ENCODE results near the gene CCL17. TPM values are rescaled to one million over a fixed set of nuclear protein-coding genes. Genes with fewer than 3 reads are reported as not detected.

CCL17 gene
- not detected in 2 replicates for total RNA-seq

DNA sequence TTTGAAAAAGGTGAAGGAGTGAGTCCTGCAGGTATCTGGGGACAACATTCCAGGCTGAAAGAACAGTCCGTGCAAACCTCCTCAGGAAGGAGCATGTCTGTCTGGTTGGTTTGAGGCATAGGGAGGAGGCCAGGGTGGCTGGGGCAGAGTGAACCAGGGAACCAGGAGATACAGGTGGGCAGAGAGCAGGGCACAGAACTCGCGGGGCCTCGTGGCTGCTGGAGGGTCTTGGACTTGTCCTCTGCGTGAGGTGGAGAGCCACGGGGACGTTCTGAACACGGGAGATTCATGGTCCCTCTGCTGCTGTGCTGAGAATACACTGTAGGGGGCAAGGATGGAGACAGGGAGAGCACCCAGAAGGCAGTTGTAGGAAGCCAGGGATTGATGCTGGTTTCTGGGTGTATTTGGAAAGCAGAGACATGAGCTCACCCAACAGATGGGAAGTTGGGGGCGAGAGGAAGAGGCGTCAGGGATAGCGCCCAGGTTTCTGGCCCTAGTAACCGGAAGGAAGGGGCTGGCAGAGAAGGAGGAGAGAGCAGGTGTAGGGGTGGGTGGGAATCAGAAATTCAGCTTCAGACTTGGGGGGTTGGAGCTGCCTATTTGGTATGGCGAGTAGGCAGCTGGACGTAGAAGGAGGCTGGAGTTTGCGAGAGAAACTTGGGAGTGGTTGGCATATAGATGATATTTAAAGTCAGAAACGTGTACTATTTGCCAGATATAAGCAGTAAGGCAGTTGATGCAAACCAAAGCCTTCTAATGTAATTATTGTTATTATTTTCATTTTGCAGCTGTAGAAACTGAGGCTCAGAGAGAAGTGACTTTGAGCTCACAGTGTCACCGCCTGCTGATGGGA, at the start of gene CCL17:
CCL17 (plus strand) TSS at position 803 of the 853 bp plus-strand sequence. CDS start 9,166 bp downstream, outside the sequence.

DNA sequence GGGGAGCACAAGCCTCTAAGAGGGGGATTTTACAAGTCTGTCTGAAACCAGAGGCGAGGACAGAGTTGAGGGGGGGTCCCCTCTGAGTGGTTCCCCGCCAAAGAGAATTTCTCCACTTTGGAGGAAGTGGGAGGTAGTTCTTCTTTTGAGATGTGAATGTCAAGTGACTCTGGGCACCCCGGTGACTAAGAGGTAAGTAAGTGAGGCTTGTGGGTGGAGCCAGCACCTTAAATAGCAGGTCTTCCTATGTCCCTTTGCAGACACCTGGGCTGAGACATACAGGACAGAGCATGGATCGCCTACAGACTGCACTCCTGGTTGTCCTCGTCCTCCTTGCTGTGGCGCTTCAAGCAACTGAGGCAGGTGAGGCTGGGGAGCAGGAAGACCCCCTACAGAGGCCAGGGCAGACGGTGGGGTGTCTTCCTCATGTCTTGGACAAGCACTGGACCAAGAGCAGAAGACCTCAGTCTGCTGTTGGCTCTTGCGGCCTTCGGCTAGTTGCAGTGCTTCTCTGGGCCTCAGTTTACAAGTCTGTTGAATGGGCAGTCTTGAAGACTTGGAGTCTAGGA, 46.0 kb upstream of the CCL17 start, which contains the start of gene CCL22:
CCL22 (plus strand) TSS at position 257 of the 569 bp plus-strand sequence; CDS start at position 291, 34 bp downstream.

DNA sequence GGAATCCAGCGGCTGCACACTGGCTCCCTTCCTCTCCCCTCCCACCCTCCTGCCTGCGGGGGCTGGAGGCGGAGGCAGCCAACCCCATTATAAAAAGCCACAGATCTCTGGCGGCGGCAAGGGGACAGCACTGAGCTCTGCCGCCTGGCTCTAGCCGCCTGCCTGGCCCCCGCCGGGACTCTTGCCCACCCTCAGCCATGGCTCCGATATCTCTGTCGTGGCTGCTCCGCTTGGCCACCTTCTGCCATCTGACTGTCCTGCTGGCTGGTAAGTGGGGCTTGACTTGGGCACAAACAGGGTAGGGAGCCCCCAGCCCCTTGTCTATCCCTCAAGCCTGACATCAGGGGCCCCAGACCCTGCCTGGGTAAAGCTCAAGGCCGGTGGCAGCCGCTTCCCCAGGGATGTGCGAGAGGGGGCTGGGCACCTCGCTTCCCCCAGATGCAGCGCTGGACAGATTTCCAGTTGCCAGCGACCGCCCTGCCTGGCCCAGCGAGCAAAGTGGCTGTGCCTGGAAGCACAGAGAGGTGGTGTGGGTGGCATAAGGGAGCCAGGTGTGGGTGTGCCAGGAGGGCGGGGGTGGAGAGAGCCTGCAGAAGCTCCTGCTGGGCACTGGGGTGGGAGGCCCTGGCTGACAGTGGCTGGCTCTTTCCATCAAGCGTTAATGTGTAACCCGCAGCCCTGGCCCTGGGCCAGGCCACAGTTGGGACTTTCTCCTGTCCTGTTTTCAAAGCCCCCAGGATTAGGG, 32.0 kb upstream of the CCL17 start, which contains the start of gene CX3CL1:
CX3CL1 (plus strand) TSS at position 119 of the 745 bp plus-strand sequence; CDS start at position 198, 79 bp downstream.

DNA sequence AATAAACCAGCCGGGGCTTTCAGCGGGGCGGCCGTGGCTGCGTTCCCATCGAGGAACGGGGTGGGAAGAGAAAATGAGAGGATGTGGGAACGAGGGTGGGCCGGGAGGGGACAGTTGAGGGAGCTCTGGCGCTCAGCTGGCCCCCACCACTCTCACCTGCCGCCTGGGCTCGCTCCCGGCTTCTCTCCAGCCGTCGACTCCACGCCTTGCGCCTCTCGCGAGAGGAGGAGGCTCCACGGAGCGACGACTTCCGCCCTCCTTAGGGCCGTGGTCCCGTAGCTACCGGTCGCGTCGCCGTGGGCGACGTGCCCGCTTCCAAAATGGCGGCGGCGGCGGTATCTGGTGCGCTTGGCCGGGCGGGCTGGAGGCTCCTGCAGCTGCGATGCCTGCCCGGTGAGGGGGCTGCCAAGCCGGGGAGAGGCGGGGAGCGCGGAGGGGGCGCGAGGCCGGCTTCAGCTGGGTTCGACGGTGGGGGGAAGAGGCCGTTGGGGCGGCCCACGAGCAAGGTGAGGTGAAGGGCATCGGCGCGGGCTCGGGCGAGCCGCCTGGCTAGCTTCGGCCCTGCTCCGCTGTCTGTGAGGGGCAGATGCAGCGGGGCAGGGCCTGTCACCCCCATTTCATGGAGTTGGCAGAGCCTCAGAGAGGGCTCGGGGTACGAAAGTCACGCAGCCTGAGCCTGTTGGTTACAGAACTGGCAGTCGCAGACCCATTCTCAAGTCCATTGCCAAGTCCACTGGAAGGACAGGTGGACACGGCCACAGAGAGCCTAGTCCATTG, 42.8 kb downstream of the CCL17 start, which contains the start of the genes CIAPIN1 and COQ9:
CIAPIN1 (minus strand) TSS at position 200 of the 777 bp plus-strand sequence. CDS start 6,457 bp downstream, outside the sequence.
COQ9 (plus strand) TSS at position 294 of the 777 bp plus-strand sequence; CDS start at position 321, 27 bp downstream.

DNA sequence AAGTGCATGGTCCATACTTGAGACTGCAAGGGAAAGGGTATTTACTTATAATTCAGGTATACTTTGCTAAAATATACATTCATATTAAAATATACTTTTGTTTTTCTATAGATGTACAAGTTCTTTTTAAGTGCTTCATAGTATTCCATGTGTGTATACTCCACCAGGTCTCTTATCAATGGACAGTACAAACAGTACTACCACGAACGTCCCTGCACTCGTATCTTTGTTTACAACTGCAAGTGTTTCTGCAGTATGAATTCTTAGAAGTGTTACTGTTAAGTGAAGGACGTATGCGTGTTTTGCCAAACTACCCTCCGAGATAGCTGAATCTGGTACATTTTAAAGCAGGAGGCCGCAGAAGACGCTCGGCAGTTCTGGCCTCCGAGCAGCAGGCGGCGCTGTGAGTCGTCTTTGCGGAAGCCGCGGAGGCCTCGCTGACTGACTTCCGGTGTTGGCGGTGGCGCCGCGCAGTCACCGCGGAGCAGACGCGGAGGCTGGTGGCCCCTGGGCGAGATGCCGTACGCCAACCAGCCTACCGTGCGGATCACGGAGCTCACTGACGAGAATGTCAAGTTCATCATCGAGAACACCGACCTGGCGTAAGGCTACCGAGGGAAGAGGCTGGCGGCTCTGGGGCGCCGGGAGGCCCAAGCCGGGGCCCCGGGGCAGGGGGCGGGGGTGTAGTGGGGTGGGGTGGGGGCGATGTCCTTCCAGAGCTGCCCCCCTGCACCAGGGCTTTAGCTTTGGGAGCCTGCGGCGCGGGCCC, 57.8 kb downstream of the CCL17 start, which contains the start of gene POLR2C:
POLR2C (plus strand) TSS at position 471 of the 769 bp plus-strand sequence; CDS start at position 517, 46 bp downstream.

Other genes starting within 250 kb of the CCL17 start
- gene PSME3IP1, start 218.7 kb upstream of the CCL17 start, total RNA-seq = 41.4 and 89.7 TPM in 2 replicates
- 36.9 and 51.3 TPM in 2 replicates for gene RSPRY1, start 218.4 kb upstream of the CCL17 start, total RNA-seq
- 70.1 and 76.9 TPM in 2 replicates for gene ARL2BP, start 159.5 kb upstream of the CCL17 start, total RNA-seq
- gene PLLP, start 120.1 kb upstream of the CCL17 start, total RNA-seq = not detected in 2 replicates
- not detected in 2 replicates for gene CCL22, start 46.0 kb upstream of the CCL17 start, total RNA-seq
- 0.33 and 0.58 TPM in 2 replicates for gene CX3CL1, start 32.3 kb upstream of the CCL17 start, total RNA-seq
- 40.1 and 41.5 TPM in 2 replicates for gene CIAPIN1, start 42.6 kb downstream of the CCL17 start, total RNA-seq
- 43.5 and 48.9 TPM in 2 replicates for gene COQ9, start 42.7 kb downstream of the CCL17 start, total RNA-seq
- 126 and 146 TPM in 2 replicates for gene POLR2C, start 57.9 kb downstream of the CCL17 start, total RNA-seq
- gene DOK4, start 81.7 kb downstream of the CCL17 start, total RNA-seq = 22.3 and 35.9 TPM in 2 replicates
- 15.1 and 31.8 TPM in 2 replicates for gene CCDC102A, start 131.8 kb downstream of the CCL17 start, total RNA-seq
- not detected in 2 replicates for gene ADGRG5, start 137.9 kb downstream of the CCL17 start, total RNA-seq
- 2.8 and 6.0 TPM in 2 replicates for gene ADGRG1, start 223.9 kb downstream of the CCL17 start, total RNA-seq